ENCODE data around the gene OOSP4B.
"Not testable (repeated sequence)": the region's sequence is repeated elsewhere in the genome, so short reads cannot be mapped to it uniquely, and the experiment has no call there.

OOSP4B gene

DNA sequence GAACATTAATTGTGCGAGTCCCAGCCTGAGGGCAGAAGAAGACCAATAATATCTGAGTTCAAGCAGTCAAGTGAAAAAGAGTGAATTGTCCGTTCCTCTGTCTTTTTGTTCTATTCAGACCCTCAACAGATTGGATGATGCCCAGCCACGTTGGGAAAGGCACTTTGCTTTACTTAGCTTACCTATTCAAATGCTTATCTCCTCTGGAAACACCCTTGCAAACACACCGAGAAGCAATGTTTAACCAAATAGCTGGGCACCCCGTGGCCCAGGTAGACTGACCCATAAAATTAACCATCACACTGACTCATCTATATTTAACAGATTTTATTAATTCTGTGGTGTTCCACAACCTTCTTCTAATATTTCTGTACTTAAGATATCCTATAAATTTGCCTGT is 43.9 kb upstream of the OOSP4B start:
- H3K27me3 ChIP-seq (ENCODE audit: insufficient read depth, low read length, poor library complexity) = no peaks in the 10 kb centered on the region
- H4K20me1 ChIP-seq (ENCODE audit: insufficient read depth, low read length) = no peaks in the 10 kb centered on the region
- no peak overlapping the region for H2AFZ ChIP-seq (ENCODE audit: low read depth, low read length)
- no peaks in the 10 kb centered on the region for H3K79me2 ChIP-seq (ENCODE audit: insufficient read depth, low read length)
- no peaks in the 10 kb centered on the region for H3K4me1 ChIP-seq (ENCODE audit: insufficient read depth, low read length)
- no peak overlapping the region for H3K4me2 ChIP-seq (ENCODE audit: insufficient read depth, low read length)
- no peaks in the 10 kb centered on the region for H3K36me3 ChIP-seq (ENCODE audit: insufficient read depth, low read length)
- no peak for DNase-seq
- H3K9me3 ChIP-seq (ENCODE audit: insufficient read depth, low read length, severe bottlenecking) = no peaks in the 10 kb centered on the region
- no peak overlapping the region for H3K27ac ChIP-seq (ENCODE audit: low read length)
- TF ChIP-seq, protein P1, sequence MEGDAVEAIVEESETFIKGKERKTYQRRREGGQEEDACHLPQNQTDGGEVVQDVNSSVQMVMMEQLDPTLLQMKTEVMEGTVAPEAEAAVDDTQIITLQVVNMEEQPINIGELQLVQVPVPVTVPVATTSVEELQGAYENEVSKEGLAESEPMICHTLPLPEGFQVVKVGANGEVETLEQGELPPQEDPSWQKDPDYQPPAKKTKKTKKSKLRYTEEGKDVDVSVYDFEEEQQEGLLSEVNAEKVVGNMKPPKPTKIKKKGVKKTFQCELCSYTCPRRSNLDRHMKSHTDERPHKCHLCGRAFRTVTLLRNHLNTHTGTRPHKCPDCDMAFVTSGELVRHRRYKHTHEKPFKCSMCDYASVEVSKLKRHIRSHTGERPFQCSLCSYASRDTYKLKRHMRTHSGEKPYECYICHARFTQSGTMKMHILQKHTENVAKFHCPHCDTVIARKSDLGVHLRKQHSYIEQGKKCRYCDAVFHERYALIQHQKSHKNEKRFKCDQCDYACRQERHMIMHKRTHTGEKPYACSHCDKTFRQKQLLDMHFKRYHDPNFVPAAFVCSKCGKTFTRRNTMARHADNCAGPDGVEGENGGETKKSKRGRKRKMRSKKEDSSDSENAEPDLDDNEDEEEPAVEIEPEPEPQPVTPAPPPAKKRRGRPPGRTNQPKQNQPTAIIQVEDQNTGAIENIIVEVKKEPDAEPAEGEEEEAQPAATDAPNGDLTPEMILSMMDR (IDR thresholded peaks at IDR 0.05; ENCODE audit: borderline replicate concordance, extremely low read depth, low read length, poor library complexity, severe bottlenecking) = no peak
- TF ChIP-seq EZH2 (IDR thresholded peaks at IDR 0.05; ENCODE audit: borderline replicate concordance, low read depth, low read length, severe bottlenecking) = no peak
- no peak overlapping the region for H3K9ac ChIP-seq (ENCODE audit: low read depth, low read length)
- no peak overlapping the region for H3K4me3 ChIP-seq (ENCODE audit: low read depth in 1 of 2, low read length in 2 of 2)
- no peak for ATAC-seq (ENCODE audit: insufficient read depth, low read depth)

DNA sequence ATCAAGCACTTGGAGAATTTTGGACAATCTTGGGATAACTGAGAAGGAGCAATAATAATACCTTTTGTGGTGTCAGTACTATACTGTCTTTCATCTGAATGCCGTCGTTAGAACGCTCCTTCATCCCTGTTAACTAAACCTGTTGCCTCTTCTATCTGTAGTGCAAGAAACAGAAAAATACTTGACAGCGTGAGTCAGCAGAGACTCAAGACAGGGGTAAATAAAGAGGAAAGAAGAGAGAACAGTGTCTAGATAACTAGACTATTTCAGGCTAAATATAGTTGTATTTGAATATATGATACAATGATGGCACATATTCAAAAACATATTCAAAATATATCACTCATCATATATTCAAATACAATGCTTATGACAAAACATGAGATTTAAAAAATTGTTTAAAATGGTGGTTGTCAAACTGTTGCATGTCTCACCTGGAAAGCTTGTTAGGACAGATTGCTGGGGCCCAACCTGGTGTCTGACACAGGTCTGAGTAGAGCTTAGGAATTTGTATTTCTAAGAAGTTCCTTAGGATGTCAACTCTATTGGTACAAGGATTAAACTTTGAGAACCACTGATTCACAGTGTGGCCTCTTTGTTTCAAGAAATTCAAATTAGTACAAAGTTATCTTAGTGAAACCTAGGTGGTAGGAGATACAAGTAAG is 35.7 kb upstream of the OOSP4B start:
- no peaks in the 10 kb centered on the region for H3K36me3 ChIP-seq (ENCODE audit: insufficient read depth, low read length)
- ATAC-seq (ENCODE audit: insufficient read depth, low read depth) (no peak), DNase-seq (no peak)
- H3K4me3 ChIP-seq (ENCODE audit: low read depth in 1 of 2, low read length in 2 of 2) = no peak overlapping the region
- no peaks in the 10 kb centered on the region for H3K4me1 ChIP-seq (ENCODE audit: insufficient read depth, low read length)
- no peak overlapping the region for H3K4me2 ChIP-seq (ENCODE audit: insufficient read depth, low read length)
- no peaks in the 10 kb centered on the region for H3K27me3 ChIP-seq (ENCODE audit: insufficient read depth, low read length, poor library complexity)
- no peak overlapping the region for H3K9ac ChIP-seq (ENCODE audit: low read depth, low read length)
- H3K27ac ChIP-seq (ENCODE audit: low read length) = no peak overlapping the region
- H4K20me1 ChIP-seq (ENCODE audit: insufficient read depth, low read length) = no peaks in the 10 kb centered on the region
- H3K79me2 ChIP-seq (ENCODE audit: insufficient read depth, low read length) = no peaks in the 10 kb centered on the region
- no peaks in the 10 kb centered on the region for H3K9me3 ChIP-seq (ENCODE audit: insufficient read depth, low read length, severe bottlenecking)
- no peak overlapping the region for H2AFZ ChIP-seq (ENCODE audit: low read depth, low read length)
- TF ChIP-seq EZH2 (IDR thresholded peaks at IDR 0.05; ENCODE audit: borderline replicate concordance, low read depth, low read length, severe bottlenecking) = no peak
- TF ChIP-seq, protein P1 (IDR thresholded peaks at IDR 0.05; ENCODE audit: borderline replicate concordance, extremely low read depth, low read length, poor library complexity, severe bottlenecking) = no peak

DNA sequence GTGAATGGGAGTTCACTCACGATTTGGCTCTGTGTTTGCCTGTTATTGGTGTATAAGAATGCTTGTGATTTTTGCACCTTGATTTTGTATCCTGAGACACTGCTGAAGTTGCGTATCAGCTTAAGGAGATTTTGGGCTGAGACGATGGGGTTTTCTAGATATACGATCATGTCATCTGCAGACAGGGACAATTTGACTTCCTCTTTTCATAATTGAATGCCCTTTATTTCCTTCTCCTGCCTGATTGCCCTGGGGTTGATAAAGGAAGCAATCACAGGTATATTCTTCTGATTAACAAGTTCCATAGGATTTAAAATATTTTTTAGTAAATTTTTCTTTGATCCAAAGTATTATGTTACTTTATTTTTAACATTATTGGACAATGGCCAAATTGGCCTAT is 34.9 kb upstream of the OOSP4B start:
- H4K20me1 ChIP-seq (ENCODE audit: insufficient read depth, low read length); ATAC-seq (ENCODE audit: insufficient read depth, low read depth): not testable (repeated sequence)

DNA sequence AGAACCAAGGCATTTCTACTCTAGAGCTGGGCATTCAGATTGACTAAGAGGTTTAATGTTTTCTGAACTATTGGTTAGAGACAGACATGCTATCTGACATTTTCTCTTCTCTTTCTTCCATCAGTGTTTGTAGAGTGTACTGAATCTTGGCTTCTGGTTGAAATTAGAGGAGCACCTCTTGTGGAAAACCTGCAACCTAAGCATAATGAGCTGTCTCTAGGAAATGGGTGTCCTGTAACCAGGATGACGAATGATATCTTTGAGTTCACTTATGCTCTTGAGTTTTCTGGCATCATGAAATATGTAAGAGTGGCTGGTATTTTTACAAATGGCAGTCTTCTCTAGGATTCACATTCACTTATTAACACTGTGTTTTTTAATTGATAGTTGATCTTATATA is 33.8 kb upstream of the OOSP4B start:
- TF ChIP-seq, protein P1 (IDR thresholded peaks at IDR 0.05; ENCODE audit: borderline replicate concordance, extremely low read depth, low read length, poor library complexity, severe bottlenecking) = no peak
- TF ChIP-seq EZH2 (IDR thresholded peaks at IDR 0.05; ENCODE audit: borderline replicate concordance, low read depth, low read length, severe bottlenecking) = no peak
- H3K27me3 ChIP-seq (ENCODE audit: insufficient read depth, low read length, poor library complexity) = no peaks in the 10 kb centered on the region
- H3K9me3 ChIP-seq (ENCODE audit: insufficient read depth, low read length, severe bottlenecking) = no peaks in the 10 kb centered on the region
- H3K4me1 ChIP-seq (ENCODE audit: insufficient read depth, low read length) = no peaks in the 10 kb centered on the region
- H3K4me2 ChIP-seq (ENCODE audit: insufficient read depth, low read length) = no peak overlapping the region
- DNase-seq = no peak
- no peak overlapping the region for H3K9ac ChIP-seq (ENCODE audit: low read depth, low read length)
- H3K4me3 ChIP-seq (ENCODE audit: low read depth in 1 of 2, low read length in 2 of 2) = no peak overlapping the region
- H4K20me1 ChIP-seq (ENCODE audit: insufficient read depth, low read length) = no peaks in the 10 kb centered on the region
- no peaks in the 10 kb centered on the region for H3K79me2 ChIP-seq (ENCODE audit: insufficient read depth, low read length)
- no peaks in the 10 kb centered on the region for H3K36me3 ChIP-seq (ENCODE audit: insufficient read depth, low read length)
- no peak overlapping the region for H2AFZ ChIP-seq (ENCODE audit: low read depth, low read length)
- ATAC-seq (ENCODE audit: insufficient read depth, low read depth) = no peak
- H3K27ac ChIP-seq (ENCODE audit: low read length) = no peak overlapping the region

More for the DNA sequence above, 34.9 kb upstream of the OOSP4B start:
- H3K36me3 ChIP-seq (ENCODE audit: insufficient read depth, low read length); H3K27me3 ChIP-seq (ENCODE audit: insufficient read depth, low read length, poor library complexity); H3K4me3 ChIP-seq (ENCODE audit: low read depth in 1 of 2, low read length in 2 of 2); H3K4me2 ChIP-seq (ENCODE audit: insufficient read depth, low read length); H3K27ac ChIP-seq (ENCODE audit: low read length); H3K79me2 ChIP-seq (ENCODE audit: insufficient read depth, low read length); H3K9me3 ChIP-seq (ENCODE audit: insufficient read depth, low read length, severe bottlenecking); DNase-seq; H3K9ac ChIP-seq (ENCODE audit: low read depth, low read length); H2AFZ ChIP-seq (ENCODE audit: low read depth, low read length); H3K4me1 ChIP-seq (ENCODE audit: insufficient read depth, low read length): not testable (repeated sequence)
